Adipocyte (in vitro differentiated cells): ENCODE measurements around the gene CDK5R2.

Experiments
- DNase-seq: peaks from one replicate; pipeline ENCODE4 v3.0.0-alpha.2; 2015; ENCODE audit warnings: low read depth
- H3K27me3 ChIP-seq: replicated peaks from 2 replicates; pipeline ENCODE4 v1.7.0; 2013; ENCODE audit warnings: mild to moderate bottlenecking, low read length, moderate library complexity; ENCODE audit not compliant: control insufficient read depth, insufficient read depth
- H3K36me3 ChIP-seq: 2 replicates; pipeline ENCODE4 v1.7.0; 2013; ENCODE audit warnings: low read length, mild to moderate bottlenecking, moderate library complexity; ENCODE audit not compliant: control insufficient read depth, insufficient read depth, severe bottlenecking
- H3K4me1 ChIP-seq: 2 replicates; pipeline ENCODE4 v1.7.0; 2013; ENCODE audit warnings: mild to moderate bottlenecking, low read length, moderate library complexity; ENCODE audit not compliant: control insufficient read depth, insufficient read depth
- H3K4me3 ChIP-seq: 2 replicates; pipeline ENCODE4 v1.7.0; 2013; ENCODE audit warnings: mild to moderate bottlenecking, low read length, moderate library complexity
- H3K9ac ChIP-seq: 2 replicates; pipeline ENCODE4 v1.7.0; 2013; ENCODE audit warnings: mild to moderate bottlenecking, low read length, moderate library complexity
- H3K9me3 ChIP-seq: 2 replicates; pipeline ENCODE4 v1.7.0; 2013; ENCODE audit warnings: mild to moderate bottlenecking, low read length, moderate library complexity; ENCODE audit not compliant: control insufficient read depth

Gene CDK5R2

GRCh38 chr2:218999881-219000568 lies 40.6 kb downstream of the CDK5R2 start:
- H3K4me3 ChIP-seq, result no peak overlapping the region
- H3K4me1 ChIP-seq, result no peaks in the 10 kb centered on the region

DNA sequence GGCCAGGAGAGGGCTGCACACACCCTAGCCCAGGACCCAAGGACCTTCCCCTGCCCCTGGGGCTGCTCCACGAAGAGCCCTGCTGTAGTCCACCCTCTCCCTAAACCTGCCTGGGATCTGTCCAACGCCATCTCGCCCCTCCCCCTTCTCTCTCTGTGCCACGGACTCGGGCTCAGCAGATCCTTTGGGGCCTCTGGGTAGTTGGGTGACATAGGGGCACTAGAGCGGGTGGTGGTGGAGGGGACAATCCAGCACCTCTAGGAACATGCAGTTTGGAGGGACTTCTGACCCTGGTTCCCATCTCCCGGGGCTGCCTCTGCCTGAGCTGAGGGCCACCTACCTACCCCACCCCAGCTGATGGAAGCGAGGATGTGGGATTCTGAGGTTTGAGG lies 41.1 kb downstream of the CDK5R2 start:
- Histone ChIP-seq H3K9me3 (no peaks in the 10 kb centered on the region), H3K4me3 (no peak overlapping the region), H3K4me1 (no peaks in the 10 kb centered on the region), H3K27me3 (peaks cover 59% of the 10 kb centered on the region), H3K36me3 (no peaks in the 10 kb centered on the region), H3K9ac (no peak overlapping the region)
- DNase-seq, result no peak

More at GRCh38 chr2:218999881-219000568, 40.6 kb downstream of the CDK5R2 start:
- Histone ChIP-seq H3K27me3 (peaks cover 59% of the 10 kb centered on the region), H3K36me3 (no peaks in the 10 kb centered on the region), H3K9ac (no peak overlapping the region), H3K9me3 (no peaks in the 10 kb centered on the region)
- no peak for DNase-seq

GRCh38 chr2:219001100-219001576 lies 41.7 kb downstream of the CDK5R2 start:
- Histone ChIP-seq H3K36me3 (no peaks in the 10 kb centered on the region), H3K4me3 (no peak overlapping the region), H3K4me1 (no peaks in the 10 kb centered on the region), H3K9me3 (no peaks in the 10 kb centered on the region), H3K9ac (no peak overlapping the region), H3K27me3 (peaks cover 59% of the 10 kb centered on the region)
- DNase-seq, result no peak

DNA sequence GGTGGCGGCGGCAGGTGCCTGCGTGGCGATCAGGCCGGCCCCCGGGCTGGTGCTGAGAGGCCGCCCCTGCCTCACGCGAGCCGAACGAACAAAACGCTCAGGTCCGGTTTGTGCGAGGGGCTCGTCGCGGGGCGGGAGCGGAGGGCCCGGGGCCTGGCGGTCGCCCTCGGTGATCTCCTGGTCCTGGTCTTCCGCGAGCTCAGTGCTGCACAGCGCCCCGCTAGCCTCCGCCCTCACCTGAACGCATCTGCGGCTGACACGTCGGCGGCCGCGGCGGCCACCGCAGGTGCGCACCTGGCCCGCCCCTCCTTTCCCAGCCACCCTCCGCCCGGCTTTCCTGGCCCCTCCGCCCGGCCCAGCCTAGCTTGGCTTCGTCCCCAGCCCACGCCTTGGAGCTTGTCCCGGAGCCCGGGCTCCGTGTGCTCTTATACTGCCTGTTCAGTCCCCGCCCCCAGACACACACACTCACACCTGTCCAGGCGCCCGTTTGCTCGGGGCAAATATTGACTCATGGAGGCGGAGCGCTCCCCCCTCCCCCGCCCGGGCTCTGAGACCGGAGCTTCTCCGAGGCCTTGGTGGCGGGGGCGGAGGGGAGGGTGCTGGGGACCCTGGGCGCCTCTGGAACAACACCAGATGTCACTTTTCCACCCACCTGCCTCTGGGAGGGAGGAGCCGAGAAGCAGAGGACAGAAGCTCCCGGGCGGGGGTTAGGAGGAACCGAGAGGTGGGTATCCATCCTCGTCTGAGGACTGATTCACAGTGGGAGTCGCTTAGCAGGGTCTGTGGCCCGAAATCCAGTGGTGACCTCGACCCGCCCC lies 42.3 kb downstream of the CDK5R2 start:
- no peak overlapping the region for H3K9ac ChIP-seq
- no peaks in the 10 kb centered on the region for H3K36me3 ChIP-seq
- DNase-seq, result no peak
- no peaks in the 10 kb centered on the region for H3K9me3 ChIP-seq
- no peak overlapping the region for H3K4me3 ChIP-seq
- peaks cover 59% of the 10 kb centered on the region for H3K27me3 ChIP-seq
- no peaks in the 10 kb centered on the region for H3K4me1 ChIP-seq

DNA sequence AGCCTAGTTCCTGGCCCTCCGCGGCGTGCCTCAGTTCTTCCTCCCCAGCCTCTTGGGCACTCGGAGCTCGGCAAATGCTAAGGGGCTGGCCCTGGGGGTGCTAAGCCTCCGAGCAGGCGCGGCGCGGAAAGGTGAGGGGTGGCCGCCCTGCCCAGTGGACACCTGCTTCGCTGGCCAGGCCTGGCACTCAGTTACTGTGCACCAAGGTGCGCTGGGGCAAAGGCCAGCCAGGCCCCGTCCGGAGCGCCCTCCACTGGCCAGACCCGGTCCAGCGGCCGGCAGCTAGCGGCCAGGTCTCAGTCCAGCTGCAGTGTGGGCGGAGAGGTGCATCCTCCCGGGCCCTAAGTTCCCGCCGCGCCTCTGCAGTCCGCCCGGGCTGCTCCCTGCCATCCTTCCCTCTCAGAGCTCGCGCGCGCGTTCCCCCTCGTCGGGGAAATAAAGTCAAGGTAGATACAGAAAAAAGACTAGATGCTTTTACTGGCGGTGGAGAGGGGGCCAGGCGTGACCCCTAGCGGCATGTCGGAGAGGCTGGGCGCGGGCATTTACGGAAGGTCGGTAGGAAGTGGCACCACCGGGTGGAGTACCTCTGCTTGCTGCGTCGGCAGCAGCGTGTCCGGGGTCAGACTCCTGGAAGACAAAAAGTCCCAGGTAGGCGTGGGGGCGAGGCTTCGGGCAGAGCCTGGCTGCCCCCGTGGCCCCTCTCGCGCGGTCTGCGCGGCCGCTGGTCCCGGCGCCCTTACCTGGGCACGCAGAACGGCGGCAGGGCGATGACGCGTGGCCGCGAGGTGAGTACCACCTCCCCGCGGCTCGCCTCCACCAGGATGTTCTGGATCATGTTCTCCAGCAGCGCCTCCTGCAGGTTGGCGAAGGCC lies 43.2 kb downstream of the CDK5R2 start:
- no peak overlapping the region for H3K4me3 ChIP-seq
- DNase-seq, result no peak
- no peaks in the 10 kb centered on the region for H3K9me3 ChIP-seq
- H3K9ac ChIP-seq, result no peak overlapping the region
- no peaks in the 10 kb centered on the region for H3K36me3 ChIP-seq
- peaks cover 64% of the 10 kb centered on the region for H3K27me3 ChIP-seq
- no peaks in the 10 kb centered on the region for H3K4me1 ChIP-seq

DNA sequence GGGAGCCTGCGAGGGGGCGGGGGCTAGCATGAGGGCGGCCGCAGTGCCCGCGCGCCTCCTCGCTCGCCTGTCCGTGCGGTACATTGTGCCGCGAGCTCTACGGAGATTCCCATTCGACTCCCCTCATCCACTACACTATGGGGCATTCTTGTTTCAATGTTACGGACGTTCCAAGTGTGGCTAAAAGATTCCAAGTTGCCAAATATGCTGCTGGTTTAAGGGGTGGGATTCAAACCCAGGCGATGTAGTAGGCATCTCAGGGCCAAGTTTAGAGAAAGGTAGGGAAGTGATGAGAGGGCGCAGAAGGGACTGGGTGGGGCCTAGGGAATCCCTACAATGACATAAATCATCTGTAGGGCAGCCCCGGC lies 43.8 kb downstream of the CDK5R2 start:
- no peaks in the 10 kb centered on the region for H3K36me3 ChIP-seq
- H3K4me1 ChIP-seq, result no peaks in the 10 kb centered on the region
- no peak overlapping the region for H3K4me3 ChIP-seq
- H3K9me3 ChIP-seq, result no peaks in the 10 kb centered on the region
- H3K27me3 ChIP-seq, result peaks cover 67% of the 10 kb centered on the region
- no peak overlapping the region for H3K9ac ChIP-seq
- DNase-seq, result no peak

DNA sequence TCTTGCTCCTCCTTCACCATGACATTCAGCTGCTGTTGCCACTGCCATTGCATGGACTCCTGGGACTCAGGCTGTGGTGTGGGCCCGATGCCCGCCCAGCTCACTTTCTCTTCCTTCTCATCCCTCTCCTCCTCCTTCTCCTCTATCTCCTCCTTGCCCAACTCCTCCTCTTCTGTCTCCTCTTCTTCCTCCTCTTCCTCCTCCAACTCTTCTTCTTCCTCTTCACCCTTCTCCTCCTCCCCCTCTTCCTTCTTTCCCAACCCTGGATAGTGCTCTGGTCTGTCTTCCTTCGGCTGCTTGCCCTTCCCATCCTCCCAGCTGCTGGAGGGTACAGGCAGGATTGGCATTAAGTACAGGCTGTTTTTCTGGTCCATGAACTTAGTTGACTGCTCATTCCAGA lies 44.5 kb downstream of the CDK5R2 start:
- H3K9ac ChIP-seq, result no peak overlapping the region
- H3K4me1 ChIP-seq, result no peaks in the 10 kb centered on the region
- peaks cover 74% of the 10 kb centered on the region for H3K27me3 ChIP-seq
- no peaks in the 10 kb centered on the region for H3K9me3 ChIP-seq
- no peaks in the 10 kb centered on the region for H3K36me3 ChIP-seq
- no peak for DNase-seq
- H3K4me3 ChIP-seq, result no peak overlapping the region

DNA sequence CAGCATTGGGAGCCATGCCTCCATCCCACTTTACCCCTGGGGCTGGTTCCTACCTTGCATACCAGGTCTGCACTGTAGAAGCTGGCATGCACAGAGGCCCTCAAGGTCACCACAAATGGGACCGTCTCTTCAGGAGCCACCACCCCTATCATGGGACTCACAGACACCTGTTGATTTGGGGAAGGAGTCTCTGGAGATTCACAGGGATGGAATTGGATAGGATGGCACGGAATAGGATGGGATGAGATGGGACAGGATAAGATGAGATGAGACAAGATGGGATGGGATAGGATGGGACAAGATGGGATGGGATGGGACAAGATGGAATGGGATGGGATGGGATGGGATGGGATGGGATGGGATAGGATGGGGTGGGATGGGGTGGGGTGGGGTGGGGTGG lies 49.8 kb downstream of the CDK5R2 start:
- DNase-seq, result no peak
- H3K9ac ChIP-seq, result no peak overlapping the region
- H3K36me3 ChIP-seq, result no peaks in the 10 kb centered on the region
- H3K4me3 ChIP-seq, result no peak overlapping the region
- peaks cover 49% of the 10 kb centered on the region for H3K27me3 ChIP-seq
- no peaks in the 10 kb centered on the region for H3K9me3 ChIP-seq
- no peaks in the 10 kb centered on the region for H3K4me1 ChIP-seq

- H3K36me3 ChIP-seq, result no peaks in the 10 kb centered on the region
- H3K27me3 ChIP-seq, result peaks cover 47% of the 10 kb centered on the region
- no peaks in the 10 kb centered on the region for H3K4me1 ChIP-seq
- no peaks in the 10 kb centered on the region for H3K9me3 ChIP-seq
- H3K4me3 ChIP-seq, result no peak overlapping the region
- no peak for DNase-seq
- H3K9ac ChIP-seq, result no peak overlapping the region
These were observed 50.8 kb downstream of the CDK5R2 start for GRCh38 chr2:219010162-219010756.

- no peak for DNase-seq
- Histone ChIP-seq H3K9me3 (no peaks in the 10 kb centered on the region), H3K4me3 (no peak overlapping the region), H3K4me1 (no peaks in the 10 kb centered on the region), H3K9ac (no peak overlapping the region), H3K36me3 (no peaks in the 10 kb centered on the region), H3K27me3 (peaks cover 46% of the 10 kb centered on the region)
These were observed 51.4 kb downstream of the CDK5R2 start for GRCh38 chr2:219010873-219011272.
